22Rv1 (cell line): ENCODE data around the gene SPRYD7.

ENCODE experiments used
- ZFX ChIP-seq: fragments of 450-650 bp; IDR thresholded peaks from 2 replicates; pipeline ENCODE4 v1.6.1; 2017; ENCODE audit warnings: antibody characterized with exemption, borderline replicate concordance
- TF ChIP-seq, protein P1 (sequence below): fragments of 450-650 bp; IDR thresholded peaks from 2 replicates; pipeline ENCODE4 v1.5.1; 2017; ENCODE audit warnings: mild to moderate bottlenecking

GRCh38 chr13:49953560-49953959 lies 17.4 kb upstream of the SPRYD7 start:
- TF ChIP-seq, protein P1, sequence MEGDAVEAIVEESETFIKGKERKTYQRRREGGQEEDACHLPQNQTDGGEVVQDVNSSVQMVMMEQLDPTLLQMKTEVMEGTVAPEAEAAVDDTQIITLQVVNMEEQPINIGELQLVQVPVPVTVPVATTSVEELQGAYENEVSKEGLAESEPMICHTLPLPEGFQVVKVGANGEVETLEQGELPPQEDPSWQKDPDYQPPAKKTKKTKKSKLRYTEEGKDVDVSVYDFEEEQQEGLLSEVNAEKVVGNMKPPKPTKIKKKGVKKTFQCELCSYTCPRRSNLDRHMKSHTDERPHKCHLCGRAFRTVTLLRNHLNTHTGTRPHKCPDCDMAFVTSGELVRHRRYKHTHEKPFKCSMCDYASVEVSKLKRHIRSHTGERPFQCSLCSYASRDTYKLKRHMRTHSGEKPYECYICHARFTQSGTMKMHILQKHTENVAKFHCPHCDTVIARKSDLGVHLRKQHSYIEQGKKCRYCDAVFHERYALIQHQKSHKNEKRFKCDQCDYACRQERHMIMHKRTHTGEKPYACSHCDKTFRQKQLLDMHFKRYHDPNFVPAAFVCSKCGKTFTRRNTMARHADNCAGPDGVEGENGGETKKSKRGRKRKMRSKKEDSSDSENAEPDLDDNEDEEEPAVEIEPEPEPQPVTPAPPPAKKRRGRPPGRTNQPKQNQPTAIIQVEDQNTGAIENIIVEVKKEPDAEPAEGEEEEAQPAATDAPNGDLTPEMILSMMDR = no peak
- no peak for TF ChIP-seq ZFX
